GM12878 (cell line): ENCODE measurements around the gene BTBD8. TPM values are rescaled to one million over a fixed set of nuclear protein-coding genes. Genes with fewer than 3 reads are reported as not detected.

Experiments
- ATAC-seq: fragments of 200-7000 bp; cut with Tn5 transposase; 3 replicates; pipeline ENCODE4 v1.9.1; 2020; ENCODE audit warnings: mild to moderate bottlenecking, moderate library complexity
- BruUV-seq: library from RNA; stranded (reverse); fragments of 400-500 nt; replicated peaks from 2 replicates; lab custom pipeline; 2021; lab: Mats Ljungman, UMichigan
- CTCF ChIA-PET: fragments of 300-600 bp; sonication (Branson Sonifier 250); formaldehyde crosslinking; extraction: SDS; loops from one replicate; lab custom pipeline; 2021; ENCODE audit warnings: inconsistent platforms; lab: Yijun Ruan, JAX
- POLR2A ChIA-PET: fragments of 350-600 bp; formaldehyde crosslinking; extraction: SDS; loops from one replicate; lab custom pipeline; 2021; ENCODE audit warnings: inconsistent platforms; lab: Charles Lee
- RAD21 ChIA-PET: fragments of 300-600 bp; sonication (Branson Sonifier 250); formaldehyde crosslinking; loops from one replicate; lab custom pipeline; 2023; ENCODE audit warnings: antibody characterized with exemption; ENCODE audit not compliant: unreplicated experiment; lab: Charles Lee
- SMC1A ChIA-PET: fragments of 300-600 bp; sonication (Branson Sonifier 250); formaldehyde crosslinking; loops from one replicate; lab custom pipeline; 2023; ENCODE audit not compliant: unreplicated experiment, uncharacterized antibody; lab: Charles Lee
- DNase-seq: peaks from one replicate; pipeline ENCODE4 v3.0.0-alpha.2; 2011; ENCODE audit warnings: low read depth, low spot score
- FAIRE-seq: peaks from 3 replicates; lab custom pipeline; 2011; peaks lifted over from hg19 to GRCh38; lab: Jason Lieb, UNC
- H2AFZ ChIP-seq: 2 replicates; pipeline ENCODE4 v1.6.0; 2011; ENCODE audit warnings: low read depth, low read length, control low read depth; ENCODE audit not compliant: control insufficient read depth
- H3K27ac ChIP-seq: 2 replicates; pipeline ENCODE4 v1.5.1; 2011; ENCODE audit warnings: control low read depth; ENCODE audit not compliant: control insufficient read depth, insufficient read depth
- H3K27me3 ChIP-seq, 2 experiments: replicated peaks in 1 of 2; 2 replicates each; pipeline versions ENCODE4 v1.6.0 to v1.6.1; 2011; ENCODE audit warnings: low read length in 1 of 2; ENCODE audit not compliant: control insufficient read depth in 2 of 2, insufficient read depth in 2 of 2
- H3K36me3 ChIP-seq, 2 experiments: 2 replicates each; pipeline ENCODE4 v1.5.1; 2011; ENCODE audit warnings: low read length in 1 of 2; ENCODE audit not compliant: control insufficient read depth in 2 of 2, insufficient read depth in 2 of 2
- H3K4me1 ChIP-seq: 2 replicates; pipeline ENCODE4 v1.6.1; 2011; ENCODE audit warnings: mild to moderate bottlenecking, low read length, moderate library complexity, mixed read lengths; ENCODE audit not compliant: control insufficient read depth, insufficient read depth
- H3K4me2 ChIP-seq: 2 replicates; pipeline ENCODE4 v1.6.0; 2011; ENCODE audit warnings: control low read depth; ENCODE audit not compliant: control insufficient read depth, insufficient read depth
- H3K4me3 ChIP-seq: fragments of 200-600 bp; sonication (generic); 2 replicates; pipeline ENCODE4 v1.5.1; 2016
- H3K79me2 ChIP-seq: 2 replicates; pipeline ENCODE4 v1.6.0; 2011; ENCODE audit warnings: low read length; ENCODE audit not compliant: control insufficient read depth, insufficient read depth
- H3K9ac ChIP-seq: 2 replicates; pipeline ENCODE4 v1.8.0; 2011; ENCODE audit warnings: low read length, control low read depth, mixed read lengths; ENCODE audit not compliant: control insufficient read depth, insufficient read depth
- H3K9me3 ChIP-seq: replicated peaks from 3 replicates; pipeline ENCODE4 v1.5.1; 2011; ENCODE audit warnings: mild to moderate bottlenecking, low read length; ENCODE audit not compliant: control insufficient read depth, insufficient read depth
- H4K20me1 ChIP-seq: 2 replicates; pipeline ENCODE4 v1.6.0; 2011; ENCODE audit not compliant: control insufficient read depth, insufficient read depth
- BCL11A ChIP-seq: IDR thresholded peaks from 2 replicates; pipeline ENCODE4 v1.6.1; 2011; ENCODE audit warnings: low read depth, low read length
- CEBPB ChIP-seq, 2 experiments: fragments of 150-350 bp in 1 of 2; IDR thresholded peaks; 2 replicates each; pipeline ENCODE4 v1.6.1; 2012 to 2014; ENCODE audit warnings: low read depth in 2 of 2, low read length in 2 of 2, borderline replicate concordance in 1 of 2, inconsistent platforms in 1 of 2
- KAT2A ChIP-seq: conservative IDR thresholded peaks from 2 replicates; pipeline ENCODE4 v1.6.1; 2011; ENCODE audit warnings: low read depth, low read length; ENCODE audit not compliant: control insufficient read depth
- KDM1A ChIP-seq: fragments of 200-600 bp; sonication (generic); IDR thresholded peaks from 2 replicates; pipeline ENCODE4 v1.6.1; 2016; ENCODE audit warnings: borderline replicate concordance
- NFYB ChIP-seq: IDR thresholded peaks from 2 replicates; pipeline ENCODE4 v1.6.1; 2011; ENCODE audit warnings: low read depth, mild to moderate bottlenecking, low read length, improper control_type of control experiment, moderate library complexity; ENCODE audit not compliant: insufficient read depth
- NR2C1 ChIP-seq: fragments of 450-650 bp; IDR thresholded peaks from 2 replicates; pipeline ENCODE4 v1.6.1; 2017; ENCODE audit warnings: antibody characterized with exemption, mild to moderate bottlenecking, moderate library complexity
- WGBS: methylation state at CpG from one replicate; pipeline ENCODE4 v1.1.6; 2016; ENCODE audit warnings: low lambda C conversion rate; ENCODE audit not compliant: insufficient replicate concordance, insufficient coverage; ENCODE audit errors: missing lambda C conversion rate; 5-methylcytosine and 5-hydroxymethylcytosine counted together
- in situ Hi-C: fragments of 300-500 bp; cut with MboI; formaldehyde crosslinking; loops from 9 replicates; pipeline ENCODE4 v1.14.3; 2018; ENCODE audit warnings: mixed read lengths
- intact Hi-C: fragments of 100-400 bp; cut with micrococcal nuclease; formaldehyde crosslinking; loops from one replicate; pipeline ENCODE4 v1.14.2; 2022; ENCODE audit not compliant: unreplicated experiment
- polyA plus RNA-seq, 11 experiments: library from polyadenylated mRNA; depleted of rRNA in 4 of 11; unstranded in 6 of 11; stranded (reverse) in 5 of 11; fragments of >200 nt; fragmentation: Nextera tagmentation in 4 of 11; fragmentation: Illumina TruSeq in 1 of 11; extraction: Ambion mirVana in 4 of 11; extraction: Trizol in 1 of 11; gene quantifications; 1 replicate in 1 of 11; 2 replicates in 10 of 11; pipeline versions ENCODE4 v1.2.1 to v1.2.3, GENCODE V29; 2011 to 2016; ENCODE audit warnings: inconsistent platforms in 2 of 11, missing spikeins in 2 of 11, low read depth in 1 of 11
- total RNA-seq, 4 experiments: library from RNA; depleted of rRNA in 3 of 4; stranded (reverse); fragments of >200 nt in 3 of 4; fragmentation: Illumina TruSeq in 1 of 4; extraction: Trizol in 1 of 4; gene quantifications; 2 replicates each; pipeline versions ENCODE4 v1.2.1 to v1.2.3, GENCODE V29; 2013 to 2021
- TF ChIP-seq, protein P1 (sequence below): fragments of 450-650 bp; IDR thresholded peaks from 2 replicates; pipeline ENCODE4 v1.6.1; 2017; ENCODE audit warnings: mild to moderate bottlenecking, moderate library complexity
- TF ChIP-seq, protein P2 (sequence below): fragments of 450-650 bp; formaldehyde crosslinking; IDR thresholded peaks from 2 replicates; pipeline ENCODE4 v1.4.0; 2020; ENCODE audit warnings: mild to moderate bottlenecking, moderate library complexity

The BTBD8 gene
- total and polyA plus RNA-seq, 10 of the 15 experiments (the other 5 are each of a cell fraction or from before 2014, with no cell fraction given): 0.07 to 0.32 (median 0.19) TPM; not detected in 1

DNA sequence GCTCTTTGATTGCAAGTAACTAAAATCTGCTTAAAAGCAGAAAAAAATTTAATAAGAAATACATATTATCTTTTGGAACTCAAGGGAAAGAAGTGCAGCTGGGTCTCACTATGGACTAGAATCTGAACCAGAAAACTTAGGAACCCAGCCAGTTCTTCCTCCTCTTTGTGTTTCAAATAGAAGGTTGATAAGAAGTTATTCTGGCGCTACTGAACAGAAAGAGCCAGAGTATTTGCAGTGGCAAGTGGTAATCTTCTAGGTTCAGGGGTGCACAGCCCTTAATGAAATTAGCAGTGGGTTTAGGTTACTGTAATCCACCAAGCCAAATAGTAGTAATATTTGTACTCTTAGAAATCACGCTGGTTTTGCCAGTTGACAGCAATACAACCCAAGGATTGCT is 28.5 kb downstream of the BTBD8 start:
- ChIA-PET RAD21 (no interaction called here), CTCF (no interaction called here), SMC1A (interaction anchor here (0.5 kb wide), 1 partner anchor 130 kb away, joined by 3 read pairs; no protein-coding TSS in a partner anchor), POLR2A (no interaction called here)
- Histone ChIP-seq H4K20me1 (no peaks in the 10 kb centered on the region), H3K9ac (no peak overlapping the region), H3K9me3 (no peaks in the 10 kb centered on the region), H3K27ac (no peak overlapping the region), H3K4me2 (no peak overlapping the region), H3K79me2 (no peaks in the 10 kb centered on the region), H3K27me3 (no peaks in the 10 kb centered on the region), H3K4me1 (no peaks in the 10 kb centered on the region), H3K4me3 (no peak overlapping the region), H2AFZ (no peak overlapping the region), H3K36me3 (no peaks in the 10 kb centered on the region)
- BruUV-seq: no TSS peak
- 59% methylated on average over 2 of the region's 2 CpGs for WGBS
- intact Hi-C loops: no loop called here
- FAIRE-seq (no peak), DNase-seq (no peak), ATAC-seq (no peak)
- TF ChIP-seq KDM1A: no peak
- no peak for TF ChIP-seq NFYB
- no peak for TF ChIP-seq BCL11A
- TF ChIP-seq CEBPB (IDR thresholded peaks at IDR 0.05; ENCODE audit: borderline replicate concordance in 1 of 2, low read depth in 2 of 2, low read length in 2 of 2): no peak
- no peak for TF ChIP-seq KAT2A
- TF ChIP-seq NR2C1: no peak
- in situ Hi-C loops: no loop called here

DNA sequence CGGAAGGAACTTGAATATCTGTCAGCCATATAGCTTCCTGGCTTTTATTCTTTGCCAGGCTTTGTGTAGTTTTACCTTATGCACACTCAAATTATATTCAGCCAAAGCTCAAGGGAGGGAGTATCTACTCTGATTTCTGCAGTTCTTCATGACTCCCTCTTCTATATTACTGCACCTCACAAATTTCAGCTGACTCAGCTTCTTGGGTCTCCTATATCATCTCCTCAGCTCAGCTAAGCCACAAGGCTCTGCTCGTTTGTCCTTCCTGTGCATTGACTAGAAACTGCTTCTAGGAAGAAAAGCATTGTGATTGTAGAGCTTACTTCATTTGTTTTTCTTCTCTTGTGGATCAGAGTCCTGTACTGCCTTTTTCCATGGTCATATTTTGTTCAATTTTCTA is 37.4 kb downstream of the BTBD8 start:
- Histone ChIP-seq H4K20me1 (no peaks in the 10 kb centered on the region), H3K9me3 (no peaks in the 10 kb centered on the region), H3K27me3 (no peaks in the 10 kb centered on the region), H3K79me2 (no peaks in the 10 kb centered on the region), H3K9ac (no peak overlapping the region), H2AFZ (no peak overlapping the region), H3K4me1 (no peaks in the 10 kb centered on the region), H3K36me3 (no peaks in the 10 kb centered on the region), H3K4me2 (no peak overlapping the region), H3K4me3 (no peak overlapping the region), H3K27ac (no peak overlapping the region)
- in situ Hi-C loops (no loop called here), intact Hi-C loops (no loop called here)
- ATAC-seq: no peak
- no TSS peak for BruUV-seq
- ChIA-PET RAD21 (no interaction called here), SMC1A (interaction anchor here (0.5 to 1.2 kb wide), 2 partner anchors 128 to 283 kb away, joined by 3 read pairs; no protein-coding TSS in a partner anchor), CTCF (no interaction called here), POLR2A (no interaction called here)
- no peak for FAIRE-seq
- WGBS: 0% methylated on average over 2 of the region's 2 CpGs
- DNase-seq: no peak
- TF ChIP-seq, protein P1, sequence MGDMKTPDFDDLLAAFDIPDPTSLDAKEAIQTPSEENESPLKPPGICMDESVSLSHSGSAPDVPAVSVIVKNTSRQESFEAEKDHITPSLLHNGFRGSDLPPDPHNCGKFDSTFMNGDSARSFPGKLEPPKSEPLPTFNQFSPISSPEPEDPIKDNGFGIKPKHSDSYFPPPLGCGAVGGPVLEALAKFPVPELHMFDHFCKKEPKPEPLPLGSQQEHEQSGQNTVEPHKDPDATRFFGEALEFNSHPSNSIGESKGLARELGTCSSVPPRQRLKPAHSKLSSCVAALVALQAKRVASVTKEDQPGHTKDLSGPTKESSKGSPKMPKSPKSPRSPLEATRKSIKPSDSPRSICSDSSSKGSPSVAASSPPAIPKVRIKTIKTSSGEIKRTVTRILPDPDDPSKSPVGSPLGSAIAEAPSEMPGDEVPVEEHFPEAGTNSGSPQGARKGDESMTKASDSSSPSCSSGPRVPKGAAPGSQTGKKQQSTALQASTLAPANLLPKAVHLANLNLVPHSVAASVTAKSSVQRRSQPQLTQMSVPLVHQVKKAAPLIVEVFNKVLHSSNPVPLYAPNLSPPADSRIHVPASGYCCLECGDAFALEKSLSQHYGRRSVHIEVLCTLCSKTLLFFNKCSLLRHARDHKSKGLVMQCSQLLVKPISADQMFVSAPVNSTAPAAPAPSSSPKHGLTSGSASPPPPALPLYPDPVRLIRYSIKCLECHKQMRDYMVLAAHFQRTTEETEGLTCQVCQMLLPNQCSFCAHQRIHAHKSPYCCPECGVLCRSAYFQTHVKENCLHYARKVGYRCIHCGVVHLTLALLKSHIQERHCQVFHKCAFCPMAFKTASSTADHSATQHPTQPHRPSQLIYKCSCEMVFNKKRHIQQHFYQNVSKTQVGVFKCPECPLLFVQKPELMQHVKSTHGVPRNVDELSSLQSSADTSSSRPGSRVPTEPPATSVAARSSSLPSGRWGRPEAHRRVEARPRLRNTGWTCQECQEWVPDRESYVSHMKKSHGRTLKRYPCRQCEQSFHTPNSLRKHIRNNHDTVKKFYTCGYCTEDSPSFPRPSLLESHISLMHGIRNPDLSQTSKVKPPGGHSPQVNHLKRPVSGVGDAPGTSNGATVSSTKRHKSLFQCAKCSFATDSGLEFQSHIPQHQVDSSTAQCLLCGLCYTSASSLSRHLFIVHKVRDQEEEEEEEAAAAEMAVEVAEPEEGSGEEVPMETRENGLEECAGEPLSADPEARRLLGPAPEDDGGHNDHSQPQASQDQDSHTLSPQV: no peak
- TF ChIP-seq, protein P2, sequence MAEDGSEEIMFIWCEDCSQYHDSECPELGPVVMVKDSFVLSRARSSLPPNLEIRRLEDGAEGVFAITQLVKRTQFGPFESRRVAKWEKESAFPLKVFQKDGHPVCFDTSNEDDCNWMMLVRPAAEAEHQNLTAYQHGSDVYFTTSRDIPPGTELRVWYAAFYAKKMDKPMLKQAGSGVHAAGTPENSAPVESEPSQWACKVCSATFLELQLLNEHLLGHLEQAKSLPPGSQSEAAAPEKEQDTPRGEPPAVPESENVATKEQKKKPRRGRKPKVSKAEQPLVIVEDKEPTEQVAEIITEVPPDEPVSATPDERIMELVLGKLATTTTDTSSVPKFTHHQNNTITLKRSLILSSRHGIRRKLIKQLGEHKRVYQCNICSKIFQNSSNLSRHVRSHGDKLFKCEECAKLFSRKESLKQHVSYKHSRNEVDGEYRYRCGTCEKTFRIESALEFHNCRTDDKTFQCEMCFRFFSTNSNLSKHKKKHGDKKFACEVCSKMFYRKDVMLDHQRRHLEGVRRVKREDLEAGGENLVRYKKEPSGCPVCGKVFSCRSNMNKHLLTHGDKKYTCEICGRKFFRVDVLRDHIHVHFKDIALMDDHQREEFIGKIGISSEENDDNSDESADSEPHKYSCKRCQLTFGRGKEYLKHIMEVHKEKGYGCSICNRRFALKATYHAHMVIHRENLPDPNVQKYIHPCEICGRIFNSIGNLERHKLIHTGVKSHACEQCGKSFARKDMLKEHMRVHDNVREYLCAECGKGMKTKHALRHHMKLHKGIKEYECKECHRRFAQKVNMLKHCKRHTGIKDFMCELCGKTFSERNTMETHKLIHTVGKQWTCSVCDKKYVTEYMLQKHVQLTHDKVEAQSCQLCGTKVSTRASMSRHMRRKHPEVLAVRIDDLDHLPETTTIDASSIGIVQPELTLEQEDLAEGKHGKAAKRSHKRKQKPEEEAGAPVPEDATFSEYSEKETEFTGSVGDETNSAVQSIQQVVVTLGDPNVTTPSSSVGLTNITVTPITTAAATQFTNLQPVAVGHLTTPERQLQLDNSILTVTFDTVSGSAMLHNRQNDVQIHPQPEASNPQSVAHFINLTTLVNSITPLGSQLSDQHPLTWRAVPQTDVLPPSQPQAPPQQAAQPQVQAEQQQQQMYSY (CRISPR knock-in tag): no peak
